PC-9 (cell line): ENCODE data around the gene AMER3. TPM values are rescaled to one million over a fixed set of nuclear protein-coding genes. Genes with fewer than 3 reads are reported as not detected.

ENCODE experiments used
- BruUV-seq: library from RNA; stranded (reverse); fragments of 400-500 nt; replicated peaks from 2 replicates; lab custom pipeline; 2021; lab: Mats Ljungman, UMichigan
- CTCF ChIA-PET: fragments of 300-600 bp; sonication (Branson Sonifier 250); formaldehyde crosslinking; loops from one replicate; lab custom pipeline; 2022; ENCODE audit warnings: antibody characterized with exemption; lab: Charles Lee
- POLR2A ChIA-PET: fragments of 300-600 bp; sonication (Branson Sonifier 250); formaldehyde crosslinking; loops from one replicate; lab custom pipeline; 2022; ENCODE audit warnings: antibody characterized with exemption; ENCODE audit not compliant: unreplicated experiment; lab: Charles Lee
- DNase-seq, 2 experiments: peaks; one replicate each; pipeline versions ENCODE4 v3.0.0 to v3.0.0-alpha.2; 2015 to 2022; ENCODE audit warnings: mixed read lengths in 1 of 2
- H2AFZ ChIP-seq: fragments of 200-600 bp; sonication (generic); 2 replicates; pipeline ENCODE4 v1.8.1; 2017; ENCODE audit warnings: antibody characterized with exemption
- H3F3A ChIP-seq: fragments of 200-600 bp; sonication (generic); 2 replicates; pipeline ENCODE4 v1.8.1; 2017; ENCODE audit warnings: antibody characterized with exemption, mild to moderate bottlenecking, low read depth; ENCODE audit not compliant: insufficient read depth
- H3K27ac ChIP-seq: fragments of 200-600 bp; sonication (generic); 2 replicates; pipeline ENCODE4 v1.6.1; 2016; ENCODE audit warnings: mixed run types
- H3K27me3 ChIP-seq: fragments of 200-600 bp; sonication (generic); 2 replicates; pipeline ENCODE4 v1.6.1; 2016; ENCODE audit warnings: low read depth, mixed run types; ENCODE audit not compliant: insufficient read depth
- H3K36me3 ChIP-seq: fragments of 200-600 bp; sonication (generic); 2 replicates; pipeline ENCODE4 v1.6.1; 2016; ENCODE audit warnings: low read depth, mixed run types
- H3K4me1 ChIP-seq: fragments of 200-600 bp; sonication (generic); replicated peaks from 2 replicates; pipeline ENCODE4 v1.6.1; 2016; ENCODE audit warnings: mixed run types; ENCODE audit not compliant: insufficient read depth
- H3K4me2 ChIP-seq: fragments of 200-600 bp; sonication (generic); 2 replicates; pipeline ENCODE4 v1.6.1; 2017; ENCODE audit warnings: mixed run types
- H3K4me3 ChIP-seq: fragments of 200-600 bp; sonication (generic); 2 replicates; pipeline ENCODE4 v1.6.1; 2016; ENCODE audit warnings: mixed run types
- H3K79me2 ChIP-seq: fragments of 200-600 bp; sonication (generic); 2 replicates; pipeline ENCODE4 v1.6.1; 2017; ENCODE audit warnings: low read depth, mixed run types
- H3K9me2 ChIP-seq: fragments of 200-600 bp; sonication (generic); 2 replicates; pipeline ENCODE4 v1.8.1; 2017; ENCODE audit warnings: mild to moderate bottlenecking; ENCODE audit not compliant: insufficient read depth
- H3K9me3 ChIP-seq: fragments of 200-600 bp; sonication (generic); 2 replicates; pipeline ENCODE4 v1.8.1; 2016; ENCODE audit warnings: low read depth; ENCODE audit not compliant: insufficient read depth
- H4K20me1 ChIP-seq: fragments of 200-600 bp; sonication (generic); 2 replicates; pipeline ENCODE4 v1.8.1; 2017; ENCODE audit not compliant: insufficient read depth
- CTCF ChIP-seq: fragments of 200-600 bp; sonication (generic); conservative IDR thresholded peaks from 2 replicates; pipeline ENCODE4 v1.6.1; 2017; ENCODE audit warnings: mixed run types, antibody characterized with exemption, mild to moderate bottlenecking, moderate library complexity
- EZH2 ChIP-seq: fragments of 200-600 bp; sonication (generic); IDR thresholded peaks from 2 replicates; pipeline ENCODE4 v1.8.0; 2017; ENCODE audit warnings: antibody characterized with exemption, low read depth
- intact Hi-C: fragments of 100-400 bp; cut with micrococcal nuclease; formaldehyde crosslinking; loops from one replicate; pipeline ENCODE4 v1.10.0; 2022; ENCODE audit not compliant: unreplicated experiment
- total RNA-seq: library from RNA; stranded (reverse); gene quantifications from 2 replicates; pipeline ENCODE4 v1.2.3, GENCODE V29; 2021

The AMER3 gene
- total RNA-seq, 1 experiment from 2014 or later, result not detected

- intact Hi-C loops, result no loop called here
- TF ChIP-seq CTCF, result no peak
- POLR2A ChIA-PET, result no interaction called here
- BruUV-seq, result no TSS peak
- Histone ChIP-seq H2AFZ (no peak overlapping the region), H3K4me3 (no peak overlapping the region), H3F3A (no peaks in the 10 kb centered on the region), H3K27ac (no peak overlapping the region), H3K4me1 (no peaks in the 10 kb centered on the region), H3K9me2 (no peaks in the 10 kb centered on the region), H3K27me3 (peaks cover 85% of the 10 kb centered on the region), H3K4me2 (no peak overlapping the region), H3K9me3 (no peaks in the 10 kb centered on the region), H4K20me1 (no peaks in the 10 kb centered on the region), H3K79me2 (no peaks in the 10 kb centered on the region), H3K36me3 (no peaks in the 10 kb centered on the region)
- no peak for DNase-seq
- CTCF ChIA-PET, result no interaction called here
These were observed 10.8 kb upstream of the AMER3 start for GRCh38 chr2:130744287-130745117.

GRCh38 chr2:130749078-130749477 is 6.3 kb upstream of the AMER3 start:
- Histone ChIP-seq H4K20me1 (no peaks in the 10 kb centered on the region), H2AFZ (no peak overlapping the region), H3K9me3 (no peaks in the 10 kb centered on the region), H3K36me3 (no peaks in the 10 kb centered on the region), H3K27me3 (peaks cover 83% of the 10 kb centered on the region), H3K79me2 (no peaks in the 10 kb centered on the region), H3K4me3 (no peak overlapping the region), H3K4me2 (no peak overlapping the region), H3K9me2 (no peaks in the 10 kb centered on the region), H3K4me1 (no peaks in the 10 kb centered on the region), H3F3A (no peaks in the 10 kb centered on the region), H3K27ac (no peak overlapping the region)
- DNase-seq, result no peak
- TF ChIP-seq EZH2 (no peak), CTCF (no peak)
- CTCF ChIA-PET, result no interaction called here
- POLR2A ChIA-PET, result no interaction called here
- BruUV-seq, result no TSS peak
- intact Hi-C loops, result no loop called here

GRCh38 chr2:130749641-130750040 is 5.7 kb upstream of the AMER3 start:
- no peak for DNase-seq
- TF ChIP-seq EZH2, result no peak
- no peak for TF ChIP-seq CTCF
- Histone ChIP-seq H3F3A (no peaks in the 10 kb centered on the region), H2AFZ (no peak overlapping the region), H3K4me2 (no peak overlapping the region), H3K9me3 (no peaks in the 10 kb centered on the region), H3K4me1 (no peaks in the 10 kb centered on the region), H4K20me1 (no peaks in the 10 kb centered on the region), H3K79me2 (no peaks in the 10 kb centered on the region), H3K27ac (no peak overlapping the region), H3K27me3 (peaks cover 82% of the 10 kb centered on the region), H3K9me2 (no peaks in the 10 kb centered on the region), H3K36me3 (no peaks in the 10 kb centered on the region), H3K4me3 (no peak overlapping the region)
- BruUV-seq, result no TSS peak
- POLR2A ChIA-PET, result no interaction called here
- CTCF ChIA-PET, result no interaction called here
- intact Hi-C loops, result no loop called here
